Ecto neural progenitor cell (in vitro differentiated cells): Measurements from ENCODE around the gene MAP3K5.

Source experiments
- DNase-seq: peaks from one replicate; pipeline ENCODE4 v3.0.0-alpha.2; 2018; ENCODE audit warnings: low spot score

Gene MAP3K5

GRCh38 chr6:136538836-136539235 lies 253.4 kb downstream of the MAP3K5 start:
- no peak for DNase-seq

- no peak for DNase-seq
These were observed 256.2 kb downstream of the MAP3K5 start for GRCh38 chr6:136535880-136536650.

GRCh38 chr6:136535017-136535765 lies 257.1 kb downstream of the MAP3K5 start:
- DNase-seq, result peak; percentile 46

- no peak for DNase-seq
These were observed 258.0 kb downstream of the MAP3K5 start for GRCh38 chr6:136534268-136534667.

- DNase-seq, result no peak
These were observed 258.8 kb downstream of the MAP3K5 start for GRCh38 chr6:136533487-136533886.

- no peak for DNase-seq
These were observed 260.2 kb downstream of the MAP3K5 start for GRCh38 chr6:136532030-136532429.

GRCh38 chr6:136529710-136530109 lies 262.6 kb downstream of the MAP3K5 start:
- DNase-seq, result no peak

- no peak for DNase-seq
These were observed 263.8 kb downstream of the MAP3K5 start for GRCh38 chr6:136528477-136528876.

- DNase-seq, result no peak
These were observed 264.4 kb downstream of the MAP3K5 start for GRCh38 chr6:136527831-136528230.

GRCh38 chr6:136526937-136527336 lies 265.3 kb downstream of the MAP3K5 start:
- DNase-seq, result no peak

GRCh38 chr6:136526196-136526930 lies 265.9 kb downstream of the MAP3K5 start:
- peak; percentile 76 for DNase-seq

- DNase-seq, result no peak
These were observed 266.6 kb downstream of the MAP3K5 start for GRCh38 chr6:136525586-136526195.

- no peak for DNase-seq
These were observed 267.3 kb downstream of the MAP3K5 start for GRCh38 chr6:136524936-136525413.

- DNase-seq, result no peak
These were observed 267.8 kb downstream of the MAP3K5 start for GRCh38 chr6:136524339-136524935.

GRCh38 chr6:136523196-136523595 lies 269.1 kb downstream of the MAP3K5 start:
- DNase-seq, result no peak

GRCh38 chr6:136522636-136523035 lies 269.6 kb downstream of the MAP3K5 start:
- DNase-seq, result no peak

- DNase-seq, result no peak
These were observed 270.4 kb downstream of the MAP3K5 start for GRCh38 chr6:136521911-136522310.

- no peak for DNase-seq
These were observed 270.9 kb downstream of the MAP3K5 start for GRCh38 chr6:136521427-136521826.

GRCh38 chr6:136520517-136520916 lies 271.8 kb downstream of the MAP3K5 start:
- no peak for DNase-seq

GRCh38 chr6:136517582-136517981 lies 274.7 kb downstream of the MAP3K5 start:
- no peak for DNase-seq

GRCh38 chr6:136517002-136517401 lies 275.3 kb downstream of the MAP3K5 start:
- DNase-seq, result no peak

GRCh38 chr6:136514591-136514990 lies 277.7 kb downstream of the MAP3K5 start:
- no peak for DNase-seq
